Hematopoietic multipotent progenitor cell treated with erythropoietin and hydrocortisone succinate and interleukin-3 and kit ligand, for 8 days (in vitro differentiated cells): ENCODE data around the gene TBATA.

Experiments used
- DNase-seq: peaks from one replicate; pipeline ENCODE4 v3.0.0-alpha.2; 2015

Gene TBATA

GRCh38 chr10:70785190-70785589, at the start of gene TBATA:
TSS of gene TBATA (minus strand) at chr10:70785377. CDS start at chr10:70783379, 1,998 bp downstream.
- peak; percentile 16 for DNase-seq

GRCh38 chr10:70834441-70835151, 49.4 kb upstream of the TBATA start:
- no peak for DNase-seq

- no peak for DNase-seq
Measured at GRCh38 chr10:70834021-70834420, 48.8 kb upstream of the TBATA start.

- DNase-seq, result no peak
Measured at GRCh38 chr10:70833601-70834000, 48.4 kb upstream of the TBATA start.

GRCh38 chr10:70832852-70833528, 47.8 kb upstream of the TBATA start:
- no peak for DNase-seq

GRCh38 chr10:70832221-70832620, 47.0 kb upstream of the TBATA start:
- no peak for DNase-seq

- no peak for DNase-seq
Measured at GRCh38 chr10:70830164-70830563, 45.0 kb upstream of the TBATA start.

GRCh38 chr10:70829543-70829942, 44.4 kb upstream of the TBATA start:
- no peak for DNase-seq

- DNase-seq, result no peak
Measured at GRCh38 chr10:70828923-70829322, 43.7 kb upstream of the TBATA start.

GRCh38 chr10:70827086-70827757, 42.0 kb upstream of the TBATA start:
- no peak for DNase-seq

- no peak for DNase-seq
Measured at GRCh38 chr10:70822076-70822820, 37.1 kb upstream of the TBATA start.

- DNase-seq, result no peak
Measured at GRCh38 chr10:70820976-70821750, 36.0 kb upstream of the TBATA start.

GRCh38 chr10:70816220-70816894, 31.2 kb upstream of the TBATA start:
- peak; percentile 9 for DNase-seq

GRCh38 chr10:70815504-70816219, 30.5 kb upstream of the TBATA start, which contains the start of gene SGPL1:
TSS of gene SGPL1 (plus strand) at chr10:70815948. CDS start at chr10:70816854, 906 bp downstream.
- peak; percentile 70 for DNase-seq

- no peak for DNase-seq
Measured at GRCh38 chr10:70814126-70814525, 28.9 kb upstream of the TBATA start.

GRCh38 chr10:70812814-70813213, 27.6 kb upstream of the TBATA start:
- no peak for DNase-seq

- DNase-seq, result no peak
Measured at GRCh38 chr10:70811881-70812280, 26.7 kb upstream of the TBATA start.

GRCh38 chr10:70810967-70811366, 25.8 kb upstream of the TBATA start:
- no peak for DNase-seq

GRCh38 chr10:70809726-70810125, 24.5 kb upstream of the TBATA start:
- no peak for DNase-seq

- DNase-seq, result no peak
Measured at GRCh38 chr10:70809011-70809611, 23.9 kb upstream of the TBATA start.

- no peak for DNase-seq
Measured at GRCh38 chr10:70807556-70807955, 22.4 kb upstream of the TBATA start.
